HG02678 (cell line): Measurements from ENCODE around the gene FNDC11.
"Not testable (repeated sequence)": the region's sequence is repeated elsewhere in the genome, so short reads cannot be mapped to it uniquely, and the experiment has no call there.

Experiments used
- ATAC-seq: cut with Tn5 transposase; IDR thresholded peaks from one replicate; pipeline ENCODE4 v1.9.1; 2021; ENCODE audit warnings: mild to moderate bottlenecking, moderate library complexity; ENCODE audit not compliant: unreplicated experiment

FNDC11 gene

GRCh38 chr20:63552481-63553249 is 1.3 kb upstream of the FNDC11 start:
- peak; percentile 29 for ATAC-seq

- peak; percentile 42 for ATAC-seq
These were observed 567 bp upstream of the FNDC11 start for GRCh38 chr20:63553251-63553932.

DNA sequence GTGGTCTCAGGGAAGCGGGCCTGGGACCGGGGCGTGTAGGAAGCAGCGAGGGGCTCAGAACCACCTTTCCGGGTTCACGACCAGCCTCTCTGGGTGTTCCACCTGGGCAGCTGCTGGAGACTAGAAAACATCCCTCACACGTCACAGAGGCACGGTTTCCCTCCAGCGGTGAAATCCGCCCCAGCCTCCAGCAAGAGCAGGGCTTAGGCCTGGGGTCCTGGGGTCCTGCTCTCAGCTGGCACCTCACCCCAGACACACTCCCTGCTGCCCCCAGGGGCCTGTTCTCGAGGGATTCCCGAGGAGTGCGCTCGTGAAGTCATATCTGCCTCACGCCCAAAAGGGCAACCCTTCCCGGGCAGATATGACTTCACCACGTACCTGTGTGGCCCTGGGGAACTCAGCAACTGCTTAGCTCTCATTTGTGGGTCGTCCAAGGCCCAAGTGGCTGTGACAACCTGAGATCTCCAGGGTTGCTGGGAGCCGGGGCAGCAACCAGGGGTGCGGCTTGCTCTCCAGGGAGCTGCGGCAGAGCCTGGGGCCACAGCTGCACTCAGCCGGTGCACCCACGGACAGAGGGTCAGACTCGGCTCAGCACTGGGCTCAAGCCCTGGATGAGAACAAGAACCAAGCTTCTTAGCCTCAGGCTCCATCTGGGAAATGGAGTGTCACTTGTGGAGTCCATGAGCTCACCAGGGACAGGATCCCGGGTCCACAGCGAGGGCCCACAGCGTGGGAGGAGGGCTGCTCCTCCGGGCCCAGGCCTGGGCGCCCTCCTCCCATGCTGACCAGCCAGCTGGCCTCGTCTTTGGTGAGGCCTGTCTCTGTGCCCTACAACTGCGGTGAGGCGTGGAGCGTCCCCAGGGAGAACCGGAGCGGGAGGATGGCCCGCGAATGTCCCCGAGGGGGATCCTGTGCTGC is 661 bp downstream of the FNDC11 start:
- ATAC-seq, result no peak

DNA sequence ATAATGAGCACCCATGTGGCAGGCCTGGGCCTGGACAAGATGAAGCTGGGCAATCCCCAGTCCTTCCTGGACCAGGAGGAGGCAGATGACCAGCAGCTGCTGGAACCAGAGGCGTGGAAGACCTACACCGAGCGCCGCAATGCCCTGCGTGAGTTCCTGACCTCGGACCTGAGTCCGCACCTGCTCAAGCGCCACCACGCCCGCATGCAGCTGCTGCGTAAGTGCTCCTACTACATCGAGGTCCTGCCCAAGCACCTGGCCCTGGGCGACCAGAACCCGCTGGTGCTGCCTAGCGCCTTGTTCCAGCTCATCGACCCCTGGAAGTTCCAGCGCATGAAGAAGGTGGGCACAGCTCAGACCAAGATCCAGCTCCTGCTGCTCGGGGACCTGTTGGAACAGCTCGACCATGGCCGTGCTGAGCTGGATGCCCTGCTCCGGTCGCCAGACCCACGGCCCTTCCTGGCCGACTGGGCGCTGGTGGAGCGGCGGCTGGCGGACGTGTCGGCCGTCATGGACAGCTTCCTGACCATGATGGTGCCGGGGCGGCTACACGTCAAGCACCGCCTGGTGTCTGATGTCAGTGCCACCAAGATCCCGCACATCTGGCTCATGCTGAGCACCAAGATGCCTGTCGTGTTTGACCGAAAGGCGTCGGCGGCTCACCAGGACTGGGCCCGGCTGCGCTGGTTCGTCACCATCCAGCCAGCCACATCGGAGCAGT is 1.9 kb downstream of the FNDC11 start:
- ATAC-seq, result no peak

GRCh38 chr20:63556873-63557478 is 3.0 kb downstream of the FNDC11 start:
- no peak for ATAC-seq

GRCh38 chr20:63557481-63557891 is 3.5 kb downstream of the FNDC11 start:
- ATAC-seq, result no peak

DNA sequence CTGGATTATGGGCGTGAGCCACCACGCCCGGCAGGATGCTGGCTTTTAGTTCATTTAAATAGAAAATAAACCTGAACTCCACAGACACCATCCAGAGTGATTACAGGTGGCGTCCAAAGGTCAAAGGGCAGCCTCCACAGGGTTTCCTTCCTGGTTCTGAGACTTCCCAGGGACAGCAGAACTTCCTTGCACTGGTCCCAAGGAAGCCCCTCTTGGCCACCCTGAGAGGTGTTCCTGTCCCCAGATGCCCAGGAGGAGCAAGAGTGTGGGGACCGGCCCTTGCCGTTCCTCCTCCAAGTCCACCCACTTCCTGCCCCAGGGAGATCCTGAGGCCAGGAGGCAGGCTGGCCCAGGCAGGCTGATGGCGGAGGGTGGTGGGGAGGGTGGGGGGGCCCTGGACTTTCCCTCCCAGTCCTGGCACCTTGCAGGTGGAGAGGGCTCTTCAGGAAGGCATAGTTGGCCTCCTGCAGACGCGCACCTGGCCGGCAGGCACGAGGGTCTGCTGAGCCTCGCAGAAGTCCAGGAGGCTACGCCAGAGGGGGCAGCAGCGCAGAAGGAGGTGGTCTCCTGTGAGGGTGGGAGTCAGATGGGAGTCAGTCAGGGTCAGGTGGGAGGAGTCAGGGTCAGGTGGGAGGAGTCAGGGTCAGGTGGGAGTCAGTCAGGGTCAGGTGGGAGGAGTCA is 5.0 kb downstream of the FNDC11 start:
- ATAC-seq, result no peak

GRCh38 chr20:63559485-63560332 is 5.8 kb downstream of the FNDC11 start:
- ATAC-seq, result not testable (repeated sequence)

DNA sequence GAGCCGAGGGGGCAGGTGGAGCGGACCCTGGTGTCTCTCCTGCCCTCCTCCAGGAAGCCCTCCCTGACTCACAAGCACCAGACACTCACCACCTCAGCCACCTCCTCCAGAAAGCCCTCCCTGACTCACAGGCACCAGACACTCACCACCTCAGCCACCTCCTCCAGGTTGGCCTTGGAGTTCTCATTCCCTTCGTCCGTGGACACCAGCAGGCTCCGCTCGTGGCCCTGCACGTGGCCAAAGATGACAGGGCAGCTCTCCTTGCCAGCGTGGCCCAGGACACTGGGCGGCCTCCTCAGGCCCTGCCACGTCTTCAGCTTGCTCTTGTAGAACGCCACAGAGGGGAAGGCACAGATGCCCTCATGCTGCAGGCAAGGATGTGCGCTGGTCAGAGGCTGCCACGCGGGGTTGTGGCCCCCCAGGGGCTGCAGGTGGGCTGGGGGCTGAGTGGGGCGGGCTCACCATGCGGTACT is 6.4 kb downstream of the FNDC11 start:
- no peak for ATAC-seq

DNA sequence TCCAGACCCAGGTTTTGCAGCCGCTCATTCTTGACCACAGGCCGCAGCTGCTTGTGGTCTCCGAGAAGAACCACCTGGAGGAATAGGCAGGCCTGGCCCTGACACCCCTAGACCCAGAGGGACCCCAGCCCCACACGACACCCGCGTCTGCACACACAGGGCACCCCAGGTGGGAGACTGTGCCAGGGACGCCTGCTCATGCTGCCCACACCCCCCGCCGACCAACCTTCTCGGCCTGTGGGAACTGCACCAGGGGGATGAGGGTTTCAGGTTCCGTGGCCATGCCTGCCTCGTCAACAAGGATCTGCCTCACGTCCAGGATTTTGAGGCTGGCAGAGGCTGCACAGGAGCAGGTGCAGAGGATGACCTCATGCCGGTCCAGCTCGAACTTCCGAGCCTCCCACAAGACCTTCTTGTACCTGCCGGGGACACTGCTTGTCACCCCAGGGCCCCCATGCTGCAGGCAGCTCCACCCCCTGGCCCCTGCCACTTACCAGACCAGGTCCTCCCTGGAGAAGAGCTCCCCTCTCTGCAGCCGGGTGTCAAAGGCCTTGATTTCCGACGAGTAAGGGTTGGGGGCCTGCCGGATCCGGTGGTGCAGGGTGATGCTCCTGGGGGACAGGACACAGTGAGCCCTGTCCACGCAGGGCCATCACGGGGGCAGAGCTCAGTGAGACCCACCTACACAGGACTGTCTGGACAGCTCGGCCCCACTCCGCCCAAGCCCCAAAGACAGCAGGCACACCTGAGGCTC is 7.1 kb downstream of the FNDC11 start:
- ATAC-seq, result no peak

DNA sequence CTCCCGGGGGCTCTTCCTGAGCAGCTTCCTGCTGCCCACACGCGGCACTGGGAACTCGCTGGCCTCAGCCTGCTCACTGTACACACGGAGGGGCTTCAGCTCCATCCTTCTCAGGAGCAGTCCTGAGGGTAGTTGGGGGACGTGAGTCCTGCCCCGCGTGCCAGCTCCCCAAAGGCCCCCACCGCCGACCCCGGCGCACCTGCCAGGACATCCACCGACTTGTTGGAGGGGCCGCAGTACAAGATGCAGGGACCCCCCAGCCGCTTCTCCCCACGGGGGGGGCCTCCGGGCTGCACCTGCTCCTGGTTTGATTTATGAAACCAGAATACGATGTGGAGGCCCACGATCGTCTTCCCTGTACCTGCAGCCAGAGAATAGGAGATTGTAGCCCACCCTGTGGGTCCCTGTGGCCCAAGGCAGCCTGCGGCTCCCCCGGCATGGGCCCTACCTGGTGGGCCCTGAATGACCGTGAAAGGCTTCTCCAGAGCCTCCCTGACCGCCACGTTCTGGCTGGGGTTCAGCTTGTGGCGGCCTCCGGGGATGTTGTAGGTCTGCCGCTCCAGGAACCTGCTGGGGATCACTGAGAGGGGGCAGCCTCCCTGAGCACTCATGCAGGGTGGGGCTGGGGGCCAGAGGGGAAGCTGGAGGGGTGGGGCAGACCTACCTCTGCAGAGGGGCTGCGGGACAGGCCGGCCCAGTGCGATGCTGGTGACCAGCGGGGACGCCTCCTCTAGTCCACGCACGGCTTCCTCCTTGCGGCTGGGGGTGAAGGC is 7.9 kb downstream of the FNDC11 start:
- no peak for ATAC-seq

DNA sequence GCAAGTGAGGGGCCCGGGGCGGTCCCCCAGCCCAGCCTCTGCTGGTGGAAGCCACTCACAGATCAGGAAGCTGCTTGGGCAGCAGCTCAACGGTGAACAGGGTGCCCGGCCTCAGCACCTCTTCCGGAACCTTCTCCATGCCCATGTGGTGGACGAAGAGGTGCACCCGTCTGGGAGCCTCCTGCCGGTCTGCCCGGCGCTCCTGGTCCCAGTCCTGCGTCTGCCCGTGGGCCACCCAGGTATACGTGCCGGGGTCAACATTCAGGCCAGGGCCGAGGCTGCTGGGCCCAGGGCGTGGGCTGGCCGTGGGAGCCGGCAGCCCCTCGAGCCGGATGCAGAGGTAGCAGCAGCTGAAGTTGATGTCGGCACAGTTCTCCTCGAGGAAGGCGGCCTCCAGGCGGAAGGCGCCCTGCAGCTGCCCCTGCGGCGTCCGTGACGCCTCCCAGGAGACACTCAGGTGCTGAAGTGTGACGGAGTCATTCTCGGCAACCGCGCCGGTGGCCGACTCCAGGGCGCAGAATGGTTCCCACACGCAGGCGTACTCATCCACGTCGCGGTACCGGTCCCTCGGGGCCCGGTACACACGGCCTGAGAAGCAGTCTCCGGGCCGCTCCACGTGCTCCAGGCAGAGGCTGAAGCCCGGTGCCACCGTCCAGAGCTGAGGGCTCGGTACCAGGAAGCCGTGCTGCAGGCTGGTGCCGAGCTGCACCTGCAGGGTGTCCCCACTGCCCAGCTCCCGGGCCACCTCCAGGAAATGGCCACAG is 8.7 kb downstream of the FNDC11 start:
- ATAC-seq, result no peak

DNA sequence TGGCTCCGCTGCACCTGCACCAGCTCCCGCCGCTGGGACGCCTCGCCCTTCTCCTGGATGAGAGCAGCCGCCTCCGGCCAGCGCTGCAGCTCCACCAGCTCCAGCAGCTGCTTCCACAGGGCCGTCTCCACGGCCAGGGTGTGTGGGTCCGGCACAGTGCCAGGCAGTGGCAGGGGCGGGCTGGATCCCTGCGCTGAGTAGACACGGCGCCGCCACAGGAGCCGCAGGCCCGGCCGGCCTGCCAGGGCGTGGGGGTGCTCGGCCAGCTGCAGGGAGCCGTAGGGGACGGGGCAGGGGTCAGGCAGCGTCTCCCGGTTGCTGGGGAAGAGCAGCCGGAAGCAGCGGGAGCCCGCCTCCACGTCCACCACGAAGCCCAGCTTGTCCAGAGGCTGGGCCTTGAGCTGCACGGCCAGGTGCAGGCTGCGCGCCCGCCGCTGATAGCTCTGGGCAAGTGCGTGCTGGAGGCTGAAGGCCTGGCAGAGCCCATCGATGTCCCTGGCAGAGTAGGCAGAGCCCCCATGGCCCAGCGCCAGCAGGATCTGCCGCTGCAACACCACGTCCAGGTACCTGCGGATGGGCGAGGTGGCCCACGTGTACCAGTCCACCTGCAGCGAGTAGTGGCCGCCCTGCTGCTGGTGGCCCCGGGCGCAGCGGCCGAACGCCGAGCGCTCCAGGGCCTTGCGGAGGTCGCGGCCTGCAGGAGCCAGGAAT is 9.4 kb downstream of the FNDC11 start:
- no peak for ATAC-seq

- no peak for ATAC-seq
These were observed 10.3 kb downstream of the FNDC11 start for GRCh38 chr20:63564036-63564810.

DNA sequence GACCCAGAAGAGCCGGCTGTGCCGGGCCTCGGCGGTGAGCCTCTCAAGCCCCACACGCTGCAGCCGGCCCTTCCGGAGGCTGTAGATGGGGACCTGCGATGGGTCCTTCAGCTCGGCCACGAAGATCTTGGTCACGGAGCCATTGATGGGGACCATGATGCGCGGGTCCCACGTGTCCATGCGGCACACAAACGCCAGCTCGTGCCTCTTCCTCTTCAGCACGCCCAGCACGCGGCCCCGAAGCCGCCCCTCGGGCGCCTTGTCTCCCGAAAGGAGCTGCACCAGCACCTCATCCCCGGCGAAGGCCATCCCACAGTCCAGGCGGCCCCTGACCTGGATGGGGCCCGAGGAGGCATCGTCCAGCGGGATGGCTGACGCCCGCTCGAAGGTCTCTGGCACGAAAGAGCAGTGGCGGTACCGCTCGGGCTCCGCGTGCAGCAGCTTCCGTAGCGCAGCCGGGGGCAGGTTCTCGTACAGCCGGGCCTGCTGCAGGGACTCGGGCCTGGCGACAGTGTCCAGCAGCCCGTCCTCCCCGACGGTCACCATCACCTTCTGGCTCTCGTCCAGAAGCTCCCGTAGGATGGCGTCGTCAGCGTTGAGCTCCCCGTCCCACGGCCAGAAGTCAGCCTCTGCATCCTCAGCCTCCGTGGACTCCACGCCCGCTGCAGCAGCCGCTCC is 11.2 kb downstream of the FNDC11 start:
- no peak for ATAC-seq
